A549 (cell line): ENCODE results near the gene GRID2. TPM values are rescaled to one million over a fixed set of nuclear protein-coding genes. Genes with fewer than 3 reads are reported as not detected.

Source experiments
- ATAC-seq, 2 experiments: fragments of 200-7000 bp in 1 of 2; fragments of >200 bp in 1 of 2; cut with Nextera tagmentation in 1 of 2; cut with Tn5 transposase in 1 of 2; 3 replicates each; pipeline versions ENCODE4 v1.8.0 to v1.9.1; 2018 to 2020; ENCODE audit warnings: mild to moderate bottlenecking in 1 of 2, moderate library complexity in 1 of 2
- CTCF ChIA-PET: fragments of 300-600 bp; sonication (Branson Sonifier 250); formaldehyde crosslinking; extraction: SDS; loops from one replicate; lab custom pipeline; 2021; ENCODE audit warnings: antibody characterized with exemption, inconsistent platforms; lab: Yijun Ruan, JAX
- POLR2A ChIA-PET: fragments of 350-600 bp; formaldehyde crosslinking; extraction: SDS; loops from one replicate; lab custom pipeline; 2021; ENCODE audit warnings: antibody characterized with exemption, inconsistent platforms; lab: Yijun Ruan, JAX
- DNase-seq, 2 experiments: peaks; one replicate each; pipeline versions ENCODE4 v3.0.0 to v3.0.0-alpha.2; 2011 to 2016; ENCODE audit warnings: low read depth in 1 of 2, low spot score in 1 of 2
- FAIRE-seq: peaks from 2 replicates; lab custom pipeline; 2011; peaks lifted over from hg19 to GRCh38; lab: Jason Lieb, UNC
- H3K27ac ChIP-seq, 2 experiments: fragments of >200 bp; sonication (Bioruptor Twin); formaldehyde crosslinking; 3 replicates each; pipeline ENCODE4 v1.5.1; 2016 to 2017
- H3K4me1 ChIP-seq: fragments of >200 bp; sonication (Bioruptor Twin); formaldehyde crosslinking; 3 replicates; pipeline ENCODE4 v1.6.1; 2016
- H3K4me2 ChIP-seq: fragments of >200 bp; sonication (Bioruptor Twin); formaldehyde crosslinking; 3 replicates; pipeline ENCODE4 v1.6.1; 2016
- H3K4me3 ChIP-seq: fragments of >200 bp; sonication (Bioruptor Twin); formaldehyde crosslinking; 3 replicates; pipeline ENCODE4 v1.5.1; 2016
- H3K9me3 ChIP-seq: fragments of >200 bp; sonication (Bioruptor Twin); formaldehyde crosslinking; 3 replicates; pipeline ENCODE4 v1.6.1; 2016
- CBX8 ChIP-seq: fragments of 200-600 bp; sonication (generic); IDR thresholded peaks from 2 replicates; pipeline ENCODE4 v1.6.1; 2016
- EP300 ChIP-seq, 2 experiments: fragments of >200 bp; sonication (Bioruptor Twin); formaldehyde crosslinking; IDR thresholded peaks; 2 replicates in 1 of 2; 3 replicates in 1 of 2; pipeline ENCODE4 v1.6.1; 2016 to 2017
- FOSL2 ChIP-seq, 2 experiments: fragments of 450-650 bp in 1 of 2; fragments of >200 bp in 1 of 2; sonication (Bioruptor Twin) in 1 of 2; formaldehyde crosslinking; IDR thresholded peaks; 2 replicates each; pipeline versions ENCODE4 v1.5.0 to v1.6.1; 2016 to 2020; ENCODE audit warnings: mild to moderate bottlenecking in 1 of 2, moderate library complexity in 1 of 2
- FOXS1 ChIP-seq: fragments of 250-450 bp; sonication (Bioruptor Pico); IDR thresholded peaks from 2 replicates; pipeline ENCODE4 v1.5.0; 2020; ENCODE audit warnings: mild to moderate bottlenecking, moderate library complexity
- GATA3 ChIP-seq: IDR thresholded peaks from 2 replicates; pipeline ENCODE4 v1.6.1; 2012; ENCODE audit warnings: borderline replicate concordance
- HEYL ChIP-seq: fragments of 250-450 bp; sonication (Bioruptor Pico); IDR thresholded peaks from 2 replicates; pipeline ENCODE4 v1.8.0; 2021; ENCODE audit warnings: mild to moderate bottlenecking, moderate library complexity
- HOXB13 ChIP-seq: fragments of 250-450 bp; sonication (Bioruptor Pico); IDR thresholded peaks from 2 replicates; pipeline ENCODE4 v1.5.0; 2020; ENCODE audit warnings: low read depth, mild to moderate bottlenecking, moderate library complexity
- HOXB5 ChIP-seq: fragments of 250-450 bp; sonication (Bioruptor Pico); IDR thresholded peaks from 2 replicates; pipeline ENCODE4 v1.5.0; 2020; ENCODE audit warnings: mild to moderate bottlenecking, moderate library complexity
- JUNB ChIP-seq: fragments of >200 bp; sonication (Bioruptor Twin); formaldehyde crosslinking; IDR thresholded peaks from 2 replicates; pipeline ENCODE4 v1.6.1; 2016
- KDM1A ChIP-seq: fragments of 200-600 bp; sonication (generic); IDR thresholded peaks from 2 replicates; pipeline ENCODE4 v1.6.1; 2016; ENCODE audit warnings: low read depth, mild to moderate bottlenecking
- MAZ ChIP-seq: fragments of 150-350 bp; IDR thresholded peaks from 2 replicates; pipeline ENCODE4 v1.6.1; 2014; ENCODE audit warnings: antibody characterized with exemption, low read depth, low read length, borderline replicate concordance
- MYC ChIP-seq: IDR thresholded peaks from 2 replicates; pipeline ENCODE4 v1.6.1; 2012; ENCODE audit warnings: mild to moderate bottlenecking, inconsistent platforms, low read length, improper control_type of control experiment, borderline replicate concordance
- NR3C1 ChIP-seq: fragments of >200 bp; sonication (Bioruptor Twin); formaldehyde crosslinking; IDR thresholded peaks from 3 replicates; pipeline ENCODE4 v1.6.1; 2017
- SMC3 ChIP-seq: fragments of >200 bp; sonication (Bioruptor Twin); formaldehyde crosslinking; IDR thresholded peaks from 3 replicates; pipeline ENCODE4 v1.6.1; 2018; ENCODE audit warnings: inconsistent platforms
- TP53 ChIP-seq: fragments of 250-450 bp; sonication (Bioruptor Pico); IDR thresholded peaks from 2 replicates; pipeline ENCODE4 v1.5.0; 2021; ENCODE audit warnings: mild to moderate bottlenecking, moderate library complexity
- ZNF302 ChIP-seq: fragments of 250-450 bp; sonication (Bioruptor Pico); IDR thresholded peaks from 2 replicates; pipeline ENCODE4 v1.9.0; 2021; ENCODE audit warnings: inconsistent platforms, mild to moderate bottlenecking, moderate library complexity
- WGBS: methylation state at CpG from one replicate; pipeline ENCODE4 v1.1.6; 2017; ENCODE audit errors: missing lambda C conversion rate; 5-methylcytosine and 5-hydroxymethylcytosine counted together
- polyA plus RNA-seq, 4 experiments: library from polyadenylated mRNA; depleted of rRNA in 3 of 4; stranded (reverse); fragments of >200 nt; fragmentation: RNase III in 1 of 4; extraction: RNeasy Plus Mini Kit Qiagen cat#74134 plus additional on column Dnase treatment in 1 of 4; gene quantifications; 2 replicates in 3 of 4; 3 replicates in 1 of 4; pipeline ENCODE4 v1.2.3, GENCODE V29; 2011 to 2017
- TF ChIP-seq, protein P1 (sequence below): fragments of 250-450 bp; sonication (Bioruptor Pico); IDR thresholded peaks from 2 replicates; pipeline ENCODE4 v1.5.0; 2021; ENCODE audit warnings: mild to moderate bottlenecking, moderate library complexity, borderline replicate concordance
- TF ChIP-seq, protein P2 (sequence below): fragments of 250-450 bp; sonication (Bioruptor Pico); IDR thresholded peaks from 2 replicates; pipeline ENCODE4 v1.5.0; 2020; ENCODE audit warnings: low read depth, mild to moderate bottlenecking, moderate library complexity
- TF ChIP-seq, protein P3 (sequence below): fragments of >200 bp; sonication (Bioruptor Twin); formaldehyde crosslinking; IDR thresholded peaks from 3 replicates; pipeline ENCODE4 v1.5.1; 2016
- TF ChIP-seq, protein P4 (sequence below): fragments of >200 bp; sonication (Bioruptor Twin); formaldehyde crosslinking; IDR thresholded peaks from 3 replicates; pipeline ENCODE4 v1.6.1; 2016

The GRID2 gene
- polyA plus RNA-seq, 2 of the 4 experiments (the other 2 are of a cell fraction) = not detected

DNA sequence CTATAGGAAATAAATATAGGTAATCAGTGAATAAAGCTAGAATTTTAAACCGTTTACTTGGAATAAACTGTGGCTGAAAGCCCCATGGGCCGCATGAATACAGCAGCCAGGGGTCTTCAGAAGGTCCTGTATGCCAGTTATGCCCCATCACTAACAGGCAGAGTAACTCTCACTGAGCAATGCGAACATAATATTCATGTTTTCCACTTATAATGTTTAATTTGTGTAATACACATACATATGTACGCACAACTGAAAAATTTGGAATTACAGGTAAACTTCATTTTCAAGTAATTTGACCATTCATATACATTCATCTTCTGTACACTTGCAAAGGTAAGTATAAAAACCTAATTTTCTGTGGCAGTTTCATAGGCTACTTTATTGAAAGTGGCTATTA, 998.5 kb downstream of the GRID2 start:
- ChIA-PET CTCF (no interaction called here), POLR2A (no interaction called here)
- FAIRE-seq = no peak

DNA sequence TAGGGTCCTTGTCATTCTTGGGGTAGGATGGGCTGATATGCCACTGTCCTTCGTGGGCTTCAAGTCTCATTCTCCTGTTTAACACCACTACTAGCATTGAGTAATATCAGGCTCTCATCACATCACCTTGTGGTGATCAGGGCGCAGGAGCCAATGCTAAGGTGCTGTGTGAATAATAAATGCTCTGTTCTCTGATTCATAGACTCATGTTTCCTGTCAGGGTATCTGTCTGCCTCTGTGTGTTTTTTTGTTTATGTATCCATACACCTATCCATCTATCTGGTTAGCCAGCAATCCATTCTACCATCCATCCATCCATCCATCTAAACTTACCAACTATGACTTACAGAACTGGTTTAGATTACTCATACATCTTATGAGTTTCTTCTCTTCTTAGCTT, 999.7 kb downstream of the GRID2 start:
- no peak for DNase-seq
- POLR2A ChIA-PET = no interaction called here
- no peak overlapping the region for H3K27ac ChIP-seq

More for the DNA sequence above, 998.5 kb downstream of the GRID2 start:
- Histone ChIP-seq H3K27ac (no peak overlapping the region), H3K4me3 (no peak overlapping the region), H3K9me3 (no peaks in the 10 kb centered on the region), H3K4me2 (no peak overlapping the region), H3K4me1 (no peaks in the 10 kb centered on the region)
- 79% methylated on average over 4 of the region's 4 CpGs for WGBS
- ATAC-seq (no peak), DNase-seq (no peak)
- TF ChIP-seq, protein P1, sequence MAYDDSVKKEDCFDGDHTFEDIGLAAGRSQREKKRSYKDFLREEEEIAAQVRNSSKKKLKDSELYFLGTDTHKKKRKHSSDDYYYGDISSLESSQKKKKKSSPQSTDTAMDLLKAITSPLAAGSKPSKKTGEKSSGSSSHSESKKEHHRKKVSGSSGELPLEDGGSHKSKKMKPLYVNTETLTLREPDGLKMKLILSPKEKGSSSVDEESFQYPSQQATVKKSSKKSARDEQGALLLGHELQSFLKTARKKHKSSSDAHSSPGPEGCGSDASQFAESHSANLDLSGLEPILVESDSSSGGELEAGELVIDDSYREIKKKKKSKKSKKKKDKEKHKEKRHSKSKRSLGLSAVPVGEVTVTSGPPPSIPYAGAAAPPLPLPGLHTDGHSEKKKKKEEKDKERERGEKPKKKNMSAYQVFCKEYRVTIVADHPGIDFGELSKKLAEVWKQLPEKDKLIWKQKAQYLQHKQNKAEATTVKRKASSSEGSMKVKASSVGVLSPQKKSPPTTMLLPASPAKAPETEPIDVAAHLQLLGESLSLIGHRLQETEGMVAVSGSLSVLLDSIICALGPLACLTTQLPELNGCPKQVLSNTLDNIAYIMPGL (CRISPR knock-in tag) = no peak
- TF ChIP-seq, protein P2, sequence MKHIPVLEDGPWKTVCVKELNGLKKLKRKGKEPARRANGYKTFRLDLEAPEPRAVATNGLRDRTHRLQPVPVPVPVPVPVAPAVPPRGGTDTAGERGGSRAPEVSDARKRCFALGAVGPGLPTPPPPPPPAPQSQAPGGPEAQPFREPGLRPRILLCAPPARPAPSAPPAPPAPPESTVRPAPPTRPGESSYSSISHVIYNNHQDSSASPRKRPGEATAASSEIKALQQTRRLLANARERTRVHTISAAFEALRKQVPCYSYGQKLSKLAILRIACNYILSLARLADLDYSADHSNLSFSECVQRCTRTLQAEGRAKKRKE (CRISPR knock-in tag) = no peak
- TF ChIP-seq, protein P3, sequence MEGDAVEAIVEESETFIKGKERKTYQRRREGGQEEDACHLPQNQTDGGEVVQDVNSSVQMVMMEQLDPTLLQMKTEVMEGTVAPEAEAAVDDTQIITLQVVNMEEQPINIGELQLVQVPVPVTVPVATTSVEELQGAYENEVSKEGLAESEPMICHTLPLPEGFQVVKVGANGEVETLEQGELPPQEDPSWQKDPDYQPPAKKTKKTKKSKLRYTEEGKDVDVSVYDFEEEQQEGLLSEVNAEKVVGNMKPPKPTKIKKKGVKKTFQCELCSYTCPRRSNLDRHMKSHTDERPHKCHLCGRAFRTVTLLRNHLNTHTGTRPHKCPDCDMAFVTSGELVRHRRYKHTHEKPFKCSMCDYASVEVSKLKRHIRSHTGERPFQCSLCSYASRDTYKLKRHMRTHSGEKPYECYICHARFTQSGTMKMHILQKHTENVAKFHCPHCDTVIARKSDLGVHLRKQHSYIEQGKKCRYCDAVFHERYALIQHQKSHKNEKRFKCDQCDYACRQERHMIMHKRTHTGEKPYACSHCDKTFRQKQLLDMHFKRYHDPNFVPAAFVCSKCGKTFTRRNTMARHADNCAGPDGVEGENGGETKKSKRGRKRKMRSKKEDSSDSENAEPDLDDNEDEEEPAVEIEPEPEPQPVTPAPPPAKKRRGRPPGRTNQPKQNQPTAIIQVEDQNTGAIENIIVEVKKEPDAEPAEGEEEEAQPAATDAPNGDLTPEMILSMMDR = no peak
- TF ChIP-seq SMC3 = no peak
- no peak for TF ChIP-seq EP300 (IDR thresholded peaks at IDR 0.05)
- TF ChIP-seq FOSL2 (IDR thresholded peaks at IDR 0.05) = no peak
- no peak for TF ChIP-seq FOSL2 (CRISPR knock-in tag; IDR thresholded peaks at IDR 0.05)
- TF ChIP-seq NR3C1 = no peak
- no peak for TF ChIP-seq FOXS1 (CRISPR knock-in tag)
- TF ChIP-seq, protein P4, sequence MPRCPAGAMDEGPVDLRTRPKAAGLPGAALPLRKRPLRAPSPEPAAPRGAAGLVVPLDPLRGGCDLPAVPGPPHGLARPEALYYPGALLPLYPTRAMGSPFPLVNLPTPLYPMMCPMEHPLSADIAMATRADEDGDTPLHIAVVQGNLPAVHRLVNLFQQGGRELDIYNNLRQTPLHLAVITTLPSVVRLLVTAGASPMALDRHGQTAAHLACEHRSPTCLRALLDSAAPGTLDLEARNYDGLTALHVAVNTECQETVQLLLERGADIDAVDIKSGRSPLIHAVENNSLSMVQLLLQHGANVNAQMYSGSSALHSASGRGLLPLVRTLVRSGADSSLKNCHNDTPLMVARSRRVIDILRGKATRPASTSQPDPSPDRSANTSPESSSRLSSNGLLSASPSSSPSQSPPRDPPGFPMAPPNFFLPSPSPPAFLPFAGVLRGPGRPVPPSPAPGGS = no peak
- no peak for TF ChIP-seq MAZ
- TF ChIP-seq HOXB5 (CRISPR knock-in tag) = no peak
- no peak for TF ChIP-seq CBX8
- TF ChIP-seq TP53 (CRISPR knock-in tag) = no peak

DNA sequence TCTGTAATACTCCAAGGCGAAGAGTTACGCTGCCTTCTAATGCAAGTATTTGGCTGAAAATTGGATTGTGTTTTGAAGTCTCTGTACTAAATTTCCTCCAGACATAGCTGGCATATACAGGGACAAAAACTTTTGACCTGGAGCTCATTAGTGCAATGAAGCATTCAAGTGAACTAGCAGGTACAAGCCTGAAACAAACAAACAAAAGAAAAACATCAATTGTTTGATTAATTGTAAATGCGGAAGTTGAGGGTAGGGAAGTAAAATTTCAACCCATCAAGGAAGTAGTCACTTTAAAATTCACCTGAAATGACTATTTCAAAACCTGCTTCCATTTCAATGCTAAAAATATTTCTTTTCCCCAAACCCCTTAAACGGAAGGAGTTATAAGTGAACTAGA, 1008.5 kb downstream of the GRID2 start:
- no peak for FAIRE-seq

More for the DNA sequence above, 999.7 kb downstream of the GRID2 start:
- H3K4me3 ChIP-seq = no peak overlapping the region
- H3K4me1 ChIP-seq = no peaks in the 10 kb centered on the region
- no peak for TF ChIP-seq GATA3
- TF ChIP-seq HEYL = no peak
- no peak for TF ChIP-seq MYC
- TF ChIP-seq ZNF302 (CRISPR knock-in tag) = no peak
- no peak for TF ChIP-seq KDM1A
- TF ChIP-seq, all 56 proteins: peak for 0
- Histone ChIP-seq H3K9me3 (no peaks in the 10 kb centered on the region), H3K4me2 (no peak overlapping the region)
- FAIRE-seq (no peak), ATAC-seq (no peak)
- CTCF ChIA-PET = no interaction called here
- 31% methylated on average over 2 of the region's 2 CpGs for WGBS

More for the DNA sequence above, 1008.5 kb downstream of the GRID2 start:
- no peak for TF ChIP-seq EP300 (IDR thresholded peaks at IDR 0.05)
- TF ChIP-seq KDM1A = no peak
- no peak for TF ChIP-seq HOXB13 (CRISPR knock-in tag)
- TF ChIP-seq GATA3 = no peak
- TF ChIP-seq JUNB = no peak
- no peak overlapping the region for H3K4me3 ChIP-seq
- H3K9me3 ChIP-seq = no peaks in the 10 kb centered on the region
- ChIA-PET POLR2A (no interaction called here), CTCF (interaction anchor here (0.7 kb wide), 1 partner anchor 28 kb away, joined by 3 read pairs; no protein-coding TSS in a partner anchor)
- H3K4me2 ChIP-seq = no peak overlapping the region
- 0 out of 3 replicates have a peak, but pooled peaks cover 4% of the 10 kb centered on the region for H3K4me1 ChIP-seq
- DNase-seq (no peak), ATAC-seq (no peak)
- H3K27ac ChIP-seq = no peak overlapping the region
- WGBS = 90% methylated on average over 4 of the region's 4 CpGs
